Measurements from ENCODE around the gene GALNTL6. TPM values are rescaled to one million over a fixed set of nuclear protein-coding genes. Genes with fewer than 3 reads are reported as not detected.
"Not testable (repeated sequence)": the region's sequence is repeated elsewhere in the genome, so short reads cannot be mapped to it uniquely, and the experiment has no call there.

GALNTL6 gene
- total and polyA plus RNA-seq, 2 experiments from 2014 or later, result not detected

DNA sequence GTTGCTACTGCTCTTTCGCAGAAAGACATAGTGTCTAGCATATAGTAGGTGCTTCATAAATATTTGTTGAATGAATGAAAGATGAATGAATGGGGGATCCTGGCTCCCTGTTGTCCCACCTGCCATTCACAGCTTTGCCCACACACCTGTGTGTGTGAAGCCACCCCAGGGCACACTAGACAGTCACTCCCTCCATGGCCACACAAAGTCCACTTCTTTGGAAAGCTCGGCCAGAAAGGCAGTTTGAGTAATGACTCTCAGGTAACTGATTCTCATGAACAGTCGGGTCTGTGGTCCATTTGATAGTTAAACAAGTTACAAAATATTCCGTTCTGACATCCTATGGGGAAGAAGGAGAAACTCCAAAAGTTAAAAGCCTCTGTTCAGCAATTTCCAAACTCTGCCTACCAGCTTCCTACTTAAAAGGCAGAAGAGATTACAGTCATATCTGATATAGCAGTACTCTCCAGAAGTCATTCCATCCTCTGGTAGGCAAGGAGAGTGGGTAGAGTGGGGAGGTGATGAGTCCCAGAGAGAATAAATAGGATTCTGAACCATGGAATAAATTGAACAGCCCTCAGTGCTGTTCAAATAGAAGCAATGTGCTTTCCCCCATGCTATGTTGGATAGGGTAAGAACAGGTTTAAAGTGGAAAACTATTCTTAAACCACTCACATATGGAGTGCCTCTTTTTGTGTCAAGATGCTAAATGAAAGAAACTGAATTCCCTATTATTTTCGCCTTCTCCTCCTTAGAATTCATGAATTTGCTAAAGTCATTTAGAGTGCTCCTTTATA, 1150.5 kb downstream of the GALNTL6 start:
- TF ChIP-seq EZH2 (IDR thresholded peaks at IDR 0.05; ENCODE audit: insufficient read depth, poor library complexity, severe bottlenecking) (no peak), EZH2phosphoT487 (IDR thresholded peaks at IDR 0.05; ENCODE audit: insufficient read depth, low read depth) (no peak)
- Histone ChIP-seq H3K4me3 (no peak overlapping the region), H3K9me2 (ENCODE audit: insufficient read depth) (no peaks in the 10 kb centered on the region), H3K36me3 (ENCODE audit: low read depth) (no peaks in the 10 kb centered on the region), H3K27ac (no peak overlapping the region), H3K4me1 (ENCODE audit: insufficient read depth) (no peaks in the 10 kb centered on the region), H3K4me2 (ENCODE audit: unreplicated experiment) (no peak overlapping the region), H3K9me3 (ENCODE audit: low read depth) (no peaks in the 10 kb centered on the region), H3K9ac (no peak overlapping the region), H2AFZ (no peak overlapping the region), H3F3A (ENCODE audit: insufficient read depth) (no peaks in the 10 kb centered on the region), H3K27me3 (replicated peaks; ENCODE audit: insufficient read depth) (peaks cover 14% of the 10 kb centered on the region), H3K79me2 (ENCODE audit: insufficient read depth) (no peaks in the 10 kb centered on the region), H4K20me1 (ENCODE audit: insufficient read depth) (no peaks in the 10 kb centered on the region)
- in situ Hi-C loops (cut with MboI), result no loop called here
- WGBS, 2 experiments (ENCODE audit: low coverage in 1 of 2, low lambda C conversion rate in 2 of 2, missing lambda C conversion rate in 2 of 2), result 47 to 53% methylated on average over 5 of the region's 5 CpGs
- DNase-seq, result no peak

- 26 to 29% methylated on average over 4 of the region's 4 CpGs for WGBS, 2 experiments (ENCODE audit: low coverage in 1 of 2, low lambda C conversion rate in 2 of 2, missing lambda C conversion rate in 2 of 2)
- H3K4me3 ChIP-seq, result not testable (repeated sequence)
These were observed 1157.0 kb downstream of the GALNTL6 start for GRCh38 chr4:172970189-172970588.

DNA sequence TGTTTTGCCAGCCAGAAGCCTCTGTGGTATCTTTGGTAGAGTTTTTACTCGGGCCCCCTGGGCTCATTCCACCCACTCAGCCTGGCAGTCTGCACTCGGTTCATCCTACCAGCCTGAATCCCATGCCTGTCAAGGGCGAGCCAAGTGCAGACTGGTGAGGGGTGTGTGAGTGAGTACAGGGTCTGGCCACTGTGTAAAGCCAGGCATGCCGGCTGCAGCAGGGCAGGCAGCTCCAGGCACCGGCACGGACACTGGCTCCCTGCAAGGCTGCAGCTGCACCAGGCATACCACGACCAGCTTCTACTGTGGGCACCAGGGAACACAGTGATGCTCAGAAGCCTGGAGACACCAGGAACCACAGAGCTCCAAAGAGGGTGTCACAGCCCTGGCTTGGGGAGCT, 1161.4 kb downstream of the GALNTL6 start:
- Histone ChIP-seq H3F3A (ENCODE audit: insufficient read depth) (no peaks in the 10 kb centered on the region), H3K36me3 (ENCODE audit: low read depth) (no peaks in the 10 kb centered on the region), H3K27ac (no peak overlapping the region), H3K4me2 (ENCODE audit: unreplicated experiment) (no peak overlapping the region), H2AFZ (no peak overlapping the region), H3K27me3 (replicated peaks; ENCODE audit: insufficient read depth) (peaks cover 18% of the 10 kb centered on the region), H3K4me3 (no peak overlapping the region), H3K4me1 (ENCODE audit: insufficient read depth) (no peaks in the 10 kb centered on the region), H4K20me1 (ENCODE audit: insufficient read depth) (no peaks in the 10 kb centered on the region), H3K79me2 (ENCODE audit: insufficient read depth) (no peaks in the 10 kb centered on the region), H3K9me3 (ENCODE audit: low read depth) (no peaks in the 10 kb centered on the region), H3K9me2 (ENCODE audit: insufficient read depth) (no peaks in the 10 kb centered on the region), H3K9ac (no peak overlapping the region)
- DNase-seq, result no peak
- no peak for TF ChIP-seq EZH2 (IDR thresholded peaks at IDR 0.05; ENCODE audit: insufficient read depth, poor library complexity, severe bottlenecking)
- no peak for TF ChIP-seq EZH2phosphoT487 (IDR thresholded peaks at IDR 0.05; ENCODE audit: insufficient read depth, low read depth)
- 46 to 47% methylated on average over 7 of the region's 7 CpGs for whole genome bisulfite sequencing, 2 experiments (ENCODE audit: low coverage in 1 of 2, low lambda C conversion rate in 2 of 2, missing lambda C conversion rate in 2 of 2)
- in situ Hi-C loops (cut with MboI), result no loop called here

More at GRCh38 chr4:172970189-172970588, 1157.0 kb downstream of the GALNTL6 start:
- DNase-seq; H2AFZ ChIP-seq; H4K20me1 ChIP-seq (ENCODE audit: insufficient read depth); H3K36me3 ChIP-seq (ENCODE audit: low read depth); H3K4me1 ChIP-seq (ENCODE audit: insufficient read depth); H3K9ac ChIP-seq; H3K4me2 ChIP-seq (ENCODE audit: unreplicated experiment); H3K27ac ChIP-seq; H3K9me2 ChIP-seq (ENCODE audit: insufficient read depth); H3K9me3 ChIP-seq (ENCODE audit: low read depth); H3F3A ChIP-seq (ENCODE audit: insufficient read depth); in situ Hi-C loops (cut with MboI); H3K79me2 ChIP-seq (ENCODE audit: insufficient read depth): not testable (repeated sequence)
- peaks cover 18% of the 10 kb centered on the region for H3K27me3 ChIP-seq (replicated peaks; ENCODE audit: insufficient read depth)

- H3K79me2 ChIP-seq (ENCODE audit: insufficient read depth), result no peaks in the 10 kb centered on the region
- H3K4me1 ChIP-seq (ENCODE audit: insufficient read depth), result no peaks in the 10 kb centered on the region
- no peak for TF ChIP-seq EZH2phosphoT487 (IDR thresholded peaks at IDR 0.05; ENCODE audit: insufficient read depth, low read depth)
- TF ChIP-seq EZH2 (IDR thresholded peaks at IDR 0.05; ENCODE audit: insufficient read depth, poor library complexity, severe bottlenecking), result no peak
- H3K27ac ChIP-seq, result no peak overlapping the region
- 66 to 76% methylated on average over 14 of the region's 14 CpGs for WGBS, 2 experiments (ENCODE audit: low coverage in 1 of 2, low lambda C conversion rate in 2 of 2, missing lambda C conversion rate in 2 of 2)
- H3K9ac ChIP-seq, result no peak overlapping the region
- no peaks in the 10 kb centered on the region for H3K9me2 ChIP-seq (ENCODE audit: insufficient read depth)
- no peaks in the 10 kb centered on the region for H3K36me3 ChIP-seq (ENCODE audit: low read depth)
- in situ Hi-C loops (cut with MboI), result no loop called here
- H3K9me3 ChIP-seq (ENCODE audit: low read depth), result no peaks in the 10 kb centered on the region
- no peak for DNase-seq
- no peaks in the 10 kb centered on the region for H3F3A ChIP-seq (ENCODE audit: insufficient read depth)
- no peak overlapping the region for H2AFZ ChIP-seq
- peaks cover 18% of the 10 kb centered on the region for H3K27me3 ChIP-seq (replicated peaks; ENCODE audit: insufficient read depth)
- no peak overlapping the region for H3K4me2 ChIP-seq (ENCODE audit: unreplicated experiment)
- H4K20me1 ChIP-seq (ENCODE audit: insufficient read depth), result no peaks in the 10 kb centered on the region
- no peak overlapping the region for H3K4me3 ChIP-seq
These were observed 1162.5 kb downstream of the GALNTL6 start for GRCh38 chr4:172975651-172976229.

GRCh38 chr4:172977491-172978041, 1164.4 kb downstream of the GALNTL6 start:
- peak; percentile 8 for DNase-seq
- H3K27ac ChIP-seq; H4K20me1 ChIP-seq (ENCODE audit: insufficient read depth); H3K4me1 ChIP-seq (ENCODE audit: insufficient read depth); H3K36me3 ChIP-seq (ENCODE audit: low read depth); H3K9me3 ChIP-seq (ENCODE audit: low read depth); H3K9ac ChIP-seq; H3K4me2 ChIP-seq (ENCODE audit: unreplicated experiment); H3K9me2 ChIP-seq (ENCODE audit: insufficient read depth); H2AFZ ChIP-seq; H3K79me2 ChIP-seq (ENCODE audit: insufficient read depth); H3K4me3 ChIP-seq; H3F3A ChIP-seq (ENCODE audit: insufficient read depth); in situ Hi-C loops (cut with MboI): not testable (repeated sequence)
- 68 to 71% methylated on average over 4 of the region's 4 CpGs for WGBS, 2 experiments (ENCODE audit: low coverage in 1 of 2, low lambda C conversion rate in 2 of 2, missing lambda C conversion rate in 2 of 2)
- peaks cover 10% of the 10 kb centered on the region for H3K27me3 ChIP-seq (replicated peaks; ENCODE audit: insufficient read depth)
